Esophagus muscularis mucosa (tissue), 3 donors: ENCODE measurements around the gene CCNB3.

Experiments
- POLR2AphosphoS5 ChIP-seq, 2 donors: sonication (generic); formaldehyde crosslinking; IDR thresholded peaks; one replicate each; pipeline ENCODE4 v1.6.1; 2017; ENCODE audit warnings: antibody characterized with exemption in 2 of 2
- TF ChIP-seq, protein P1 (sequence below), 3 experiments: fragments of 200-600 bp in 2 of 3; fragments of 450-650 bp in 1 of 3; sonication (generic) in 2 of 3; IDR thresholded peaks; one replicate each; pipeline ENCODE4 v1.5.1; 2017 to 2019; ENCODE audit warnings: antibody characterized with exemption in 3 of 3, mild to moderate bottlenecking in 2 of 3, moderate library complexity in 1 of 3

- TF ChIP-seq POLR2AphosphoS5 (IDR thresholded peaks at IDR 0.05), result no peak
- TF ChIP-seq, protein P1, sequence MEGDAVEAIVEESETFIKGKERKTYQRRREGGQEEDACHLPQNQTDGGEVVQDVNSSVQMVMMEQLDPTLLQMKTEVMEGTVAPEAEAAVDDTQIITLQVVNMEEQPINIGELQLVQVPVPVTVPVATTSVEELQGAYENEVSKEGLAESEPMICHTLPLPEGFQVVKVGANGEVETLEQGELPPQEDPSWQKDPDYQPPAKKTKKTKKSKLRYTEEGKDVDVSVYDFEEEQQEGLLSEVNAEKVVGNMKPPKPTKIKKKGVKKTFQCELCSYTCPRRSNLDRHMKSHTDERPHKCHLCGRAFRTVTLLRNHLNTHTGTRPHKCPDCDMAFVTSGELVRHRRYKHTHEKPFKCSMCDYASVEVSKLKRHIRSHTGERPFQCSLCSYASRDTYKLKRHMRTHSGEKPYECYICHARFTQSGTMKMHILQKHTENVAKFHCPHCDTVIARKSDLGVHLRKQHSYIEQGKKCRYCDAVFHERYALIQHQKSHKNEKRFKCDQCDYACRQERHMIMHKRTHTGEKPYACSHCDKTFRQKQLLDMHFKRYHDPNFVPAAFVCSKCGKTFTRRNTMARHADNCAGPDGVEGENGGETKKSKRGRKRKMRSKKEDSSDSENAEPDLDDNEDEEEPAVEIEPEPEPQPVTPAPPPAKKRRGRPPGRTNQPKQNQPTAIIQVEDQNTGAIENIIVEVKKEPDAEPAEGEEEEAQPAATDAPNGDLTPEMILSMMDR (IDR thresholded peaks at IDR 0.05), result no peak
These were observed 37.2 kb upstream of the CCNB3 start for GRCh38 chrX:50167366-50167765.
